GM19238 (cell line): ENCODE results near the gene ARL4C.
A peak's percentile ranks its signal among the peaks of the same experiment; 100 is the strongest.

Experiments
- DNase-seq: peaks from one replicate; pipeline ENCODE4 v3.0.0; 2011; ENCODE audit warnings: low spot score; ENCODE audit not compliant: insufficient read length

Gene ARL4C

GRCh38 chr2:234500394-234501006 is 3.6 kb upstream of the ARL4C start:
- peak; percentile 47 for DNase-seq

GRCh38 chr2:234497594-234498235 is 834 bp upstream of the ARL4C start:
- no peak for DNase-seq

- no peak for DNase-seq
Observed at GRCh38 chr2:234496055-234496834, 636 bp downstream of the ARL4C start.

- DNase-seq: no peak
Observed at GRCh38 chr2:234495251-234496054, 1.4 kb downstream of the ARL4C start.

- no peak for DNase-seq
Observed at GRCh38 chr2:234494361-234495250, 2.3 kb downstream of the ARL4C start.

GRCh38 chr2:234493796-234494195 is 3.1 kb downstream of the ARL4C start:
- DNase-seq: no peak

GRCh38 chr2:234492717-234493485 is 4.0 kb downstream of the ARL4C start:
- DNase-seq: no peak

GRCh38 chr2:234491897-234492296 is 5.0 kb downstream of the ARL4C start:
- no peak for DNase-seq

- no peak for DNase-seq
Observed at GRCh38 chr2:234491281-234491680, 5.6 kb downstream of the ARL4C start.

GRCh38 chr2:234490271-234491091 is 6.4 kb downstream of the ARL4C start:
- no peak for DNase-seq

GRCh38 chr2:234488913-234489451 is 7.9 kb downstream of the ARL4C start:
- peak; percentile 40 for DNase-seq

GRCh38 chr2:234488486-234488885 is 8.4 kb downstream of the ARL4C start:
- no peak for DNase-seq

GRCh38 chr2:234487356-234487755 is 9.5 kb downstream of the ARL4C start:
- no peak for DNase-seq

- peak; percentile 27 for DNase-seq
Observed at GRCh38 chr2:234483568-234484251, 13.2 kb downstream of the ARL4C start.

- no peak for DNase-seq
Observed at GRCh38 chr2:234481301-234481700, 15.6 kb downstream of the ARL4C start.

GRCh38 chr2:234480337-234480736 is 16.5 kb downstream of the ARL4C start:
- no peak for DNase-seq

- no peak for DNase-seq
Observed at GRCh38 chr2:234479465-234479864, 17.4 kb downstream of the ARL4C start.
